NCI-H1092 treated with DMSO at 0.1 percent for 48 hours (cell line): ENCODE measurements around the gene NYAP1.

ENCODE experiments used
- DNase-seq: peaks from one replicate; lab custom pipeline; 2025; lab: John Stamatoyannopoulos, UW

NYAP1 gene

GRCh38 chr7:100457033-100457432 is 26.7 kb upstream of the NYAP1 start:
- DNase-seq = no peak

- DNase-seq = no peak
These were observed 19.5 kb upstream of the NYAP1 start, which contains the start of gene SPACDR for GRCh38 chr7:100464210-100464660. Gene SPACDR (minus strand): TSS chr7:100464260. CDS start chr7:100464025, 235 bp downstream.

DNA sequence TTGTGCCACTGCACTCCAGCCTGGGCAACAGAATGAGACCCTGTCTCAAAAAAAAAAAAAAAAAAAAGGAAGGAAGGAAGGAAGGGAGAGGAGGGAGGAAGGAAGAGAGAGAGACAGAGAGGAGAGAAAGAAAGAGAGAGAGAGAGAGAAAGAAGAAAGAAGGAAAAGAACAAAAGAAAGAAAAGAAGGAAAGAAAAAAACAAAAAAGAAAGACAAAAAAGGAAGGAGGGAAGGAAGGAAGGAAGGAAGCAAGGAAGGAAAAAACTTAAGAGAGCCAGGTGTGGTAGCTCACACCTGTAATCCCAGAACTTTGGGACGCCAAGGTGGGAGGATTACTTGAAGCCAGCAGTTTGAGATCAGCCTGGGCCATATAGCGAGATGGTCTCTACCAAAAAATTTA is 18.9 kb upstream of the NYAP1 start:
- DNase-seq = no peak

DNA sequence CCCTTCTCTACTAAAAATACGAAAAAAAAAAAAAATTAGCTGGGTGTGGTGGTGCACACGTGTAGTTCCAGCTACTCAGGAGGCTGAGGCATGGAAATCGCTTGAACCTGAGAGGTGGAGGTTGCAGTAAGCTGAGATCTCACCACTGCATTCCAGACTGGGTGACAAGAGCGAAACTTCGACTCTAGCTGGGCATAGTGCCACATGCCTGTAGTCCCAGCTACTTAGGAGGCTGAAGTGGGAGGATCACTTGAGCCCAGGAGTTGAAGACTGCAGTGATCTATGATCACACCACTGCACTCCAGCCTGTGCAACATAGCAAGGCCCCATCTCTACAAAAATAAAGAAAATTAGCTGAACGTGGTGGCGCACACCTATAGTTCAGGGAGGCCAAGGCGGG is 18.4 kb upstream of the NYAP1 start:
- DNase-seq = no peak

DNA sequence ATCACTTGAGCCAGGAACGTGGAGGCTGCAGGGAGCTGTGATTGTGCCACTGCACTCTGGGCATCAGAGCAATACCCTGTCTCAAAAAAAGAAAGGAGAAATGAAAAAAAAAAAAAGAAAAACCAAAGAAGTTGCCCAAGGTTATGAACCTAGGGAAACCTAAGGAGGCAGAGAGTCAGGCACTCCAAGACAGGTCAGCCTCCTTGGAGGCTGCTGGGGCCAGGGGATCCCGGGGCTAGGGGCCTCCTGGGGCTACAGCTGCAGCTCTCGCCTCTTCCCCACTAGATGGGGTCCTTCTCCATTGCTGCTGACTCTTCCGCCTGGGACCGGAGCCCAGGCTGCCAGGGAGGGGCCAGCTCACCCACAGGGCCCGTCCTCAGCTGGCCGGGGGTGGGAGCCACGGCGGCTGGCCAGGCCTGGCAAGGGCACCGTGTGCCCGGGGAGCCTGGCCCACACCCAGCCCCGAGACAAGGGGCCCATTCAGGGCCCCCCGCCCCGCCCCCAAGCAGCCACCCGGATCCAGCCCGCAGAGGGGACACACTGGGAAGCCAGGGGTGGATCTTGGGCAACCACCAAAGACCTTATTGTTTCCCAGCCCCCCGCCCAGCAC is 17.9 kb upstream of the NYAP1 start:
- DNase-seq = peak; percentile 86

DNA sequence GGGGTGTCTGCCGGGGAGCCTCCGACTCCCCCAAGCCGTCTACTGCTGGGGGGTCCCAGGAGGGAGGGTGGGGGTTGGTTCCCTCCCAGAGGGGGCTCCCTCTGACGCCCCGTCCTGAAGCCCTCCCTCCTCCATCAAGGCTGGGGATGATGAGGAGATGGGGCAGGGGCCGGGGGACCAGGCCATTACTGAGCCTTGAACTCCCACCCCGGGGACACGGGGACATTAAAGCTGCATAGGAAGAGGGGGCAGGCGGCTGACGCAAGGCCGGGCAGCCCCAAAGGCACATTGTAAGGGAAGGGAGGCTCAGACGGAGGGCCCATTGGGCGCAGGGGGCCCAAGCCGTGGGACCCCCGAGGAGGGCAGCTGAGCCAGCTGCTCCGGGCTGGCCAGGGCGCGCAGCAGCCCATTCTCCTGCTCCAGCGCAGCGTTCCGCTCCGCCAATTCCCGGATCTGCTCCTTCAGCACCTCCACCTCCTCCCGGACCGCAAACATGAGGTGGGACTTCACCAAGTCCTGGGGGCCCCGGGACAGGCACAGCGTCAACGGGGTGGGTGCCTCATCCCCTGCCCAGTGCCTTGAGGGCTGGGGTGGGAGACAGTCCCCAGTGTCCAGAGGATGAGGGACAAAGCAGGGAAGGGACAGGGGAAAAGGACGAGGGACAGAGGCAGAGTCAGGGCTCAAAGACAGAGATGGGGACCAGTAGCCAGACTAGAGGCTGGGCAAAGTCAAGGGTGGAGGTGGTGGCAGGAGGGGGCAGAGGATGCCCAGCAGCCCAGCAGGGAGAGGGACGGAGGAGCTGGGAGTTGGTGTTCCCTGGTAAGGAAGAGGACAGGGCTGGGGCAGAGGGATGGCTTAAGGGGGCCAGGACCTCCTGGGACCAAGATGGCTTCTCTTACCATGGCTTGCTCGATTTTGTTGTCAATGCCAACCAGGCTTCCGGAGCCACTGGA is 16.8 kb upstream of the NYAP1 start:
- no peak for DNase-seq

- peak; percentile 15 for DNase-seq
These were observed 15.9 kb upstream of the NYAP1 start for GRCh38 chr7:100467638-100468373.

GRCh38 chr7:100469227-100470044 is 14.3 kb upstream of the NYAP1 start:
- DNase-seq = peak; percentile 66

GRCh38 chr7:100471021-100471420 is 12.7 kb upstream of the NYAP1 start:
- DNase-seq = no peak

DNA sequence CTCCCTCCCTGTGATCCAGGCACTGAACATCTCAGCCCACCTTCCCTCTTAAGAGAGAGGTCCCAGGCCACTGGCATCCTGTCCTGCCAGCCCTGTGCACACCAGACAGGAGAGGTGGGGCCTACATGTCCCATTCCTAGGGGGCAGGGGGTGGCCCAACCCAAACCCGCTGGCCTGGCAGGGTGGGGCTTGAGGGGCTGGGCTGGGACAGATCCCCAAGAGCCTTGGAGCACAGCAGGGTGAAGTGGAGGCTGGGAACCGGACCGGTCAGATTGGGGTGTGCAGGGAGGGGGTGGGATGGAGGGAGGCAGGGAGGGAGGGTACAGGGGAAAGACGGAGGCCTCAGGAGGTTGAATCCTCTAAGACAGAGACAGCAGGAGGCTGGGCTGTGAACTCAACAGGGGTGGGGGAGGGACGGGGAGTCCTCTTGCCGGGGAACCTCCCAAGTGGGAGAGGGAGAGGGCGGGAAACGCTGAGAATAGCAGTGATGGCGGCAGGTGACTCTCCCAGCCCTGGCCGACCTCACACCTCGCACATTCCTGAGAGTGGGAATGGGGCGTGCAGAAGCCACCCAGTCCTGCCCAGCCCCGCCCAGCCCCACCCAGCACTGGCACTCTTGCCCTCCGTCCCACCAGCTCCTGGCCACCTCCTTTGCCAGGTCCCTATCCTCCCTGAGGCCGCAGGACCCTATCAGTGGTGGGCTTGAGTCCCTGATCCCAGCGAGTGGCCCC is 11.4 kb upstream of the NYAP1 start:
- no peak for DNase-seq

DNA sequence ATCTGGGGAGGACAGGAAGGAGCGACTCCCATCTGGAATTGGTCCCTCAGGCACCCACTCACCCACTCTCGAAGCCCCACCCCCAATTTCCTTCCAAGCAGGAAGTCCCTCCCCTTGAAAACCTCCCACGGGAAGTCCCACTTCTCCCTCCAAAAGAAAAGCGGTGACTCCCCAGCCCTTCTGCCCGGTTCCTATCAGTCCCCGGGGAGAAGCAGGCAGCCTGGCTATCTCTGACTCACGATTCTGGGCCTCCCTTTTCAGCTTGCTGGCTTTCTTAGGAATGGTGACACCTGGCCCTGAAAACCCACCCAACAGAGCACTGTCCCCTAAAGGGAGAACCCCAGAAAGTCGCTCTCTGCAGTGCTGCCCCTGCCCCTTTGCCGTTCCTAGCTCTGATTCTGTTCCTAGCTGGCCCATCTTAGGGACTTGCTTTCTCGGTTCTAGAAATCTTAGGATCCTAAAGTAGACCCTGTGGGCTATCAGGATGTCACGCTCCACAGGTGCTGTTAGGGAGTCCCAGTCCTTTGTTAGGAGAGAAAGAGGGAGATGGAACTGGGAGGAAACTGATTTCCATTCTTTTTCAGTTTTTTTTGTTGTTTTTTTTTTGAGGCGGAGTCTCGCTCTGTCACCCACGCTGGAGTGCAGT is 10.8 kb upstream of the NYAP1 start:
- no peak for DNase-seq

DNA sequence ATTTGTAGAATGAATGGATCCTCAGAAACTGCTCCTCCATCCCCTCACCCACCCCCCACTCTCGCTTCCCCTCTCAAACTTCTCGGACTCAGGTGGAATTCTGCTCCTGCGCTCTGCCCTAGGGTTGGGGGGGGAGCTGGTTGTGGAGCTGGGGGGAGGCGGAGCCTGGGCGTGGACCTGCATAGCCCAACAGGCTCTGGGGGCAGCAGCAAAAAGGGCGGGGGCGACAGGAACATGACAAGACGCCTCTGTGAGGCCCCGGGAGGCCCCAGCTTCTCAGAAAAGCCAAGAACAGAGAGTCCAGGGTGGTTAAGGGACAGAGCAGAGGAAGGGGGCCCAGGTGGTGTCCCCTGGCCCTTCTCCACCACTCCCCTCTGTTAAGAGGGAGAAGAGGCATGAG is 8.2 kb upstream of the NYAP1 start:
- no peak for DNase-seq

GRCh38 chr7:100476101-100476780 is 7.5 kb upstream of the NYAP1 start:
- DNase-seq = no peak

- no peak for DNase-seq
These were observed 6.5 kb upstream of the NYAP1 start for GRCh38 chr7:100476903-100477870.

GRCh38 chr7:100477871-100478267 is 5.9 kb upstream of the NYAP1 start:
- no peak for DNase-seq

GRCh38 chr7:100478958-100479660 is 4.6 kb upstream of the NYAP1 start, which contains the start of gene TSC22D4:
Gene TSC22D4 (minus strand): TSS chr7:100479214. CDS start chr7:100478038, 1,176 bp downstream.
- peak; percentile 80 for DNase-seq

- DNase-seq = no peak
These were observed 2.3 kb upstream of the NYAP1 start for GRCh38 chr7:100481466-100481865.

- no peak for DNase-seq
These were observed 1.0 kb upstream of the NYAP1 start for GRCh38 chr7:100482728-100483089.
